HG03064 (cell line): Measurements from ENCODE around the gene ZNF423.

Source experiments
- ATAC-seq: cut with Tn5 transposase; IDR thresholded peaks from one replicate; pipeline ENCODE4 v1.9.1; 2021; ENCODE audit warnings: low read depth; ENCODE audit not compliant: unreplicated experiment

Gene ZNF423

DNA sequence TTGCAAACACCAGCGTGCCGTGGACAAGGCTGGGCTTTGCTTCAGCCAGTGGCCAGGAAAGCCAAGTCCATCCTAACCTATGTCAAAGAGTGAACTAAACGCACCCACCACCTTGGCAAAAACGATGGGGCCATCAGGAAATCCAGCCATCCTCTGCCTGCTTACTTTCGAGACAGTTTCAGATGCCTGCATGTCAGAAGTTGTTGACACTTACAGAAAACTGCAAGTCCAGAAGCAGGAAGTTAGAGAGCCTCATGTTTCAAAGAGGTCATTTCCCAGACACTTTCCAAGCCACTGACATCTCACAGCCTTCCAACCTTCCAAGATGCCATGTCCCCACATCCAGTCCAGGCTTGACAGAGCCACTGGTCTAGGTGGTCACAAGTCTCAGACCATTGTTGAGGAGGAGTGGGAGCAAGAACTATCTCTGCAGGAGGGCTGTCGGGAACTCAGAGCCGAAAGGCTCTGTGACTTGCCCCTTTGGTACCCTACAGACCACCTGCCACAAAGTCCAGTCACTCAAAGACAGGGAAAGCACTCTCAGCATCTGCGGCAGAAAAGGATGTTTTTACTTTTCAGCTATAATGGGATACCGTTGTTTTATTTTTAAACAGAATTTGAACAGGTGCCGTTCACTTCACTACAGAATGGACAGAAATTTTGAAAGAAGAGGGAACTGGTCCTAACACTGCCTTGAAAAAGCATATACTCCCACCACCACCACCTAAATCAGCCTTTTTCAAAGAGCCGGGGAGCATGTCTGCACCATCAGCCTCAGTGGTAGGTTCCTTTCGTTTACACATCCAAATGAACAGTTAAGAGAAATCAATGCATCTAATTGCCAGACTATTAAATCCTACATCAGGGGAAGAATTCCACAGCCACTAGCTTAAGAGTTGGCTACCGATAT lies 5.1 kb downstream of the ZNF423 start:
- ATAC-seq: no peak

DNA sequence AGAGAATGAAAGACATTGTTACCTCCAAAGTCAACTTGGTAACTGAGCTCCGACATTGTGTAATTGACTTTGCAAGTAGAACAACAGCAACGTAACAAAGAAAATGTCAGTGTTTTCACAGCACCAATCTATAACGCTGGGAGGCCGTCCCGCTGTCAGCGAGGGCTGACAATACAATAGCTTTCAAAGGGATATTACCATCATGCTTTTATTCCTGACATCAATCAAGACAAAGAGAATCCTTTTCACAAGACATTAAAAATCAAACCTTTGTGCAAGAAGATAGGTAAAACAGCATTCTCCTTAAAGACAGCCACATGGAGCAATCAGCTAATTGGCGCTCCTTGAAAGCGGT lies 6.2 kb downstream of the ZNF423 start:
- ATAC-seq: no peak

DNA sequence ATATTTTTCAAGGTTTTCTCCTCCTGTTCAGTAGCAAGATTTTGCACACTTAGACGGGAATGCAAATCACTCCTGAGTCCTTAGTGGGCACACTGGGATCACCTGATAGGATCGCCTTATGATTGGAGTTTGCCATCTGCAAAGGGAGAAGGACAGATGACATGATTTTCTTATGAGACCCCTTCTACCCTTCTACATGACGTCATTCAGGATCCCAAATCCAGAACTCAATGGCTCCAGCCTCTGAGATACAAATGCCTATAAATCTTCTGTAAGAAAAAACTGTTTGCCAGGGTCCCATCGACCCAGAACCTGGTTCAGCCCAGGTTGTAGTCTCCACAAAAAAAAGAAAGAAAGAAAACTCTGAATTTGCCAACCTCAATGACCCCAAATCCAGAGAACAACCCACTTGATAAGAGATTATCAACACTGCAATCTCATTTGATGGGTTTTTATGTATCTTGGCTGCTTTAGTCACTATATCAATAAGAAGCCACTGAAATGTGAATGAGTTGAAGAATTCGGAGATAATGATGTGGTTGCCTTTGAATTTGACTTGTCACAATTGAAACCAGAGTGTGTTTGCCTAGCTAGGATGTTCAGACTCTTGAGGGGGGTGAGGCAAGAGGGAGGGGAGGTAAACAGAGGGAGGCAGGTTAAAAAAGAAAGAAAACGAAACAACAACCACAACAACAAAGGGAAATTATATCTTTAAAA lies 6.7 kb downstream of the ZNF423 start:
- no peak for ATAC-seq

DNA sequence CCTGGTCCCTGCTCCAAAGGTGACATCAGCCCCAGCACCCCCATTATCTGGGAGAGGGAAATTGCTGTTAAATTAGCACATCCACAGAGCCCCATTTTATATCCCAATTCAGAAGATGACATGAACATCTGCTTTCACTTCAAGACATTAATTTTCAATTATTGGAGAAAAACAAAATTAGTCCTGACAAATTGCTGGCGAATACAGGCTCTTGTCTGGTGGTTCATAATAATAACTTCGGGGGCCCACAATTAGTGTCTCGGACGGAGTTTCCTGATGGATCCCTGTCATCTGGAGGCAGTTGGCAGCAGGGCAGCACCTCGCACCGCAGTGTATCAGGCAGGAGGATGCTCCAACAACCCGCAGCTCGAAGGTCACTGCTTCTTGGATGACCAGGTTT lies 7.4 kb downstream of the ZNF423 start:
- no peak for ATAC-seq

DNA sequence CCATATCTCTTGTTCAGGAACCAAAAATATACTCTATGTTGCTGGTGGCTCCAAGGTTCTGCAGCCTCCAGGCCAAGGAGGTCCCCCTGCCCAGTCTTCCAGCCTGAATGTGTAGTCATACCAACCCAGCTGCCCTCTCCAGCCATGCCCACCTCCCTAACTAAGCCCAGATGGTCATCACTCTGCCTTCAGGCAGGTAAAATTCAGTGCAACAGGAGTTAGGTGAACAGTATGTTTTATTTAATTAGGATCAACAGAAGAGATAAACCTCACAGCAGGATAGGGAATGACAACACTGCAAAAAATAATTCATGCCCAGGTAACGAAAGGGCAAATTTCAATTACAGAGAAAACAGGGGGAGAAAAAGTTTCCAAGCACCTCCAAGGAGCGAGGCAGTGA lies 9.1 kb downstream of the ZNF423 start:
- ATAC-seq: no peak

DNA sequence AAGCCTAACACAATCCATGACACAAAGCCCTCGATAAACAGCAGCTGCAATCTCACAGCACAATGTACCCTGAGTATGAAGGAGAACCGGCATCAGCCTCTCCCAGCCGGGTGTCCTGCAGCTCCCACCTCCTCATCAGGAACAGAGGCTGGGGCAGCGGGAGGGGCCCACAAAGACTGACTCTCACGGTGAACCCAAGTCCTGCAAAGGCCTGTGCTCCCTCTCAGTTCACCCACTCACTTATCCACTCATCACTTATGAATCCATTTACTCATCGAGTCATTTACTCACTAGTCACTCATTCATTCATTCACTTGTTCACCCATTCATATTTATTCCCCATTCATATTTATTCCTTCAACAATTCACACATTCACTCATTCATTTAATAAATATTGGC lies 11.6 kb downstream of the ZNF423 start:
- no peak for ATAC-seq

DNA sequence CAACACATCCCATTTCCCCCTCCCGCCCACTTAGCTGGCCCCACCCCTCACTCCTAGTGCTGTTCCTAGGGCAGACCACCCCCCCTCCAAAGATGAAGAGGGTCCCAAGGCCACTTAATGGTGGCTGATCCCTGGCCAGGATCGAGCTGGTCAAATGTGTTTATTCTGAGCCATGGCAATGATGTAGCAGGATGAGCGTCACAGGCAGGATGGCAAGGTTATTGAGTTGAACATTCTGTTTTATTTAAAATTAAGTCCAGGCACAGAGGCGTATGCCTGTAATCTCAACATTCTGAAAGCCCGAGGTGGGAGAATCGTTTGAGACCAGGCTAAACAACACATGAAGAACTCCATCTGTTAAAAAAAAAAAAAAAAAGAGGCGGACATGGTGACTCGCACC lies 12.2 kb downstream of the ZNF423 start:
- no peak for ATAC-seq

DNA sequence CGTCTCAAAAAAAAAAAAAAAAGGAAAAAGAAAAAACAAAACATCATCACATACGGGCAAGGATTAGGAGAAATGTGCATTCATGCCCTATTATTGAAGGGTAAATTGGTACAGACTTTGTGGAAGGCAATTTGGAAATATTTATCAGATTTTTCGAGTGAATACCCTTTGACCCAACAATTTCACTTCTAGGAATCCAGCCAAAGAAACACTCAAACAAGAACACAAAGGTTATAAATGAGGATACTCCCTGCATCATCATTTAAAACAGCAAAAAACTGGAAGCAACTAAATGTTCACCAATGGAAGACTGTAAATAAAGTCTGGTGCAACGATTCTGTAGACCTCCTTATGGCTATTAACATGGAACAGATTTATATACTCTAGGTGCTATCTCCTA lies 12.9 kb downstream of the ZNF423 start:
- no peak for ATAC-seq

DNA sequence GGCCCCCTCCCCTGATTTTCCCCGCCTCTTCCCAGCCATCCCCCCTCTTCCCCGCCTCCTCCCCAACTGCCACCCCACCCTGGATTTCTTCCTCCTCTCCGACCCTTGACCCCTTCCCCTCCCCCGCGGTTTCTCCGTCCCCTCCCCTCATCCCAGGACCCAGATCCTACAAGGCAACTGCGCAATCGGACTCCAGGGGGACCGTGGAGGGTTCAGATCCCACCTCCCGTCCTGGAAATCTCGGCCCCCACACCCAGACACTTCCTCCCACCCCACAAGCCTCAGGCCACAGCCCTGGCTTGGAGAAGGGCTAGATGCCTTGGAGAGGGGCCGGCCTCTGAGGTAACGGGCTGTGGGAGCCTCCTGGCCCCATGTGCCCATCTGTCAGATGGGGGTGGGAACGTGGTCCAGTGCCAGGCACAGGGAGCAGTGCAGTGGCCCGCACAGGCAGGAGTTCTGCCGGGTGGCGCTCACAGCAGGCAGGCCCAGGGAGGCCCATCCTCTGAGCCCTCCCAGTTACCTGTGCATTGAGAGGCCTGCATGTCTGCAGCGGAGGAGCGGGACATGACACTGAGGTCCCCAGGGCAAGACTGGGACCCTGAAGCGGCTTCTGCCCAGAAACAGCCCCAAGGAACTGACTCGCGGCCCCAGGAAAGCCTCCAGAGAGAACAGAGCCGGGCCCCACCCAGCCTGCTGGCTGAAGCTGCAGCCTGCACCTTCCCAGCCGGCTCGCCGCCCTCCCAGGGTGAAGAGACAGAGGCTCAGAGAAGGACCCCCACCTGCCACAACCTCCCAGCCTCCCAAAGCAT lies 16.7 kb downstream of the ZNF423 start:
- ATAC-seq: no peak

DNA sequence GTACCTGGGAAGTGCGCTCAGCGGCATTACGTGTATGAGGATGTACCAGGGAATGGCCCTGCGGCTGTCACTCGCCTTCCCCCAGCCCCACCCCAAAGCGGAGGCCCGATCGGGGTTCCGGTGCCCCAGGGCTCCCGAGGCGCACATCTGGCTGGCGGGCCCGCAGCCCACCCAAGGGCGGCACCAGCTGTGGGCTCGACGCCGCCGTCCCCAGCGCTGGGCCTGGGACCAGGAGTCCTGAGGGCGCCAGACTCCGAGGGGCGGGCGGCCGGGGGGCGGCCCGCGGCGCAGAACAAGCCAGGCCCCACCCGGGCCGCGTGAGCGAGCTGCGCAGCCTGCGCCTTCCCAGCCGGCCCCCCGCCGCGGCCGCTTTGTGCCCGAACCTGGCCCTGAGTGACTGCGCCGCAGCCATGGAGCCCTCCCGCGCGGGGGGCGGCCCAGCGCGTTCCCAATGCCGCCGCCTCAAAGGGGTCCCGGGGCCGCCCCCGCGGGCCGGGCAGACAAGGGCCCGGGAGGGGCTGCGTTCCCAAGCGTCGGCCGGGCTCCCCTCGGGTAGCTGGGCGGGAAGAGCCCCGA lies 17.4 kb downstream of the ZNF423 start:
- ATAC-seq: no peak

DNA sequence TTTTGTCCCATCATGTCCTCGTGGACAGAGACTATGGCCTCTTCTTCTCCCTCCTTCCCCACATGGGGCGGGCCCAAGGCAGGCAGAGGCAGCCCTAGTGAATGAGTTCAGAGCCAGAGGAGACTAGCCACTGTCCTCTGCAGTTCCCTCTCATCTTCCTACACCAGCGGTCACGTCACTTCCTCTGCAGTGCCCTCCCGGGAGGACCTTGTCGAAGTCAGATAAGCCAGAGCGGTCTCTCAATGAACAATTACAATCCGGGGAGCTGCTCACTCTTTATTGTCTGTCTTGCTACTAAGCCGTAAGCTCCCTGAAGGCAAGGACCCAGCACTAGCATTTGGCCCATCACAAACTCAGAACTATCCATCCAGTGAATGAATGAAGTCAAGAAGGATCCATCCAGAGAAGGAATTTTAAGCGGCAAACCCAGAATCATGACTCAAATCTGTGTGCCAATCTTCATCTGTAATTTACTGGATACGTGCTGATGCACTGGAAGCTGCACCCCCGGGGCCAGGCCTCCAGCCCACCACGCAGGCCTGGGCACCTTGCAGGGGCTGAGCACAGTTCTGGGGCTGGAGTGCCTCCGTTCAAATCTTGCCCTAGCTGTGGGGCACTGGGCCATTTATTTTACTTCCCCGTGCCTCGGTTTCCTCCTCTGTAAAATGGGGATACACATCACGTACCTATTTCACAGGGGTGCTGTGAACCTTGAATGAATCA lies 18.1 kb downstream of the ZNF423 start:
- no peak for ATAC-seq

DNA sequence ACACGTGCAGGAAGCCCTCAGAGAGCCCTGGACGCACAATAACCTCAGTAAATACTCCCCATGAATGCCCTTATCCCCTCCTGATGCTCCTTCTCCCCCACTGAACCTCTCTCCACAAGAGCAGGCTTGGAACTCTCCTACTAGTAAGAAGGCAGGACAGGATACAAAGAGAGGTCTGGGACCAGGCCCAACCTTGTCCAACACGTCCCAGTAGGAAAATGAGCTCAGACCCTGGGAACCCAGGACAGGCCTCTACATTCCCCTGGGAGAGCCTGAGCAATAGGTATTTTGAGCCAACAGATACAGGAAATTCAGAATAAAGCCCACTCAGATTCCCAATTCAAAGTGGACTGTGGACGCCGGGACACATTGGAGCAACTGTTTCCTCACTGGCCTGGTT lies 19.2 kb downstream of the ZNF423 start:
- ATAC-seq: no peak

DNA sequence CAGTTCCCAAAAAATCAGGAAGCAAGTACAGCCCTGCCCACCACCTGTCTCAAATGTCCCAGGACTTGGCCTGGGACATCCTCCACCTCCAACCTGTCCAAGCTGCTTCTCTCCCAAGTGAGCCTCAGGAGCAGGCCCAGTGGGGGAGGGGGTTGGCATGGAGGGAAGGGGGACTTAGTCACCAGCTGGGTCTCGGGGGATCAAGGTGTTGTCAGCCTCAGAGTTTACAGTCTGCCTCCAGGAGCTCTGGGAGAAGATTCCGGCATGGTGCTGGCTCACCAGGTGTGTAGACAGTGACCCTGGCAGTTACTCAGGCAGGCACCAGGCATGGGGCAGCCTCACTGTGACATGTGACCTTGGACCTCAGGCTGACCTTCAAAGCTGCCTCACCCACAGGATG lies 19.7 kb downstream of the ZNF423 start:
- no peak for ATAC-seq

DNA sequence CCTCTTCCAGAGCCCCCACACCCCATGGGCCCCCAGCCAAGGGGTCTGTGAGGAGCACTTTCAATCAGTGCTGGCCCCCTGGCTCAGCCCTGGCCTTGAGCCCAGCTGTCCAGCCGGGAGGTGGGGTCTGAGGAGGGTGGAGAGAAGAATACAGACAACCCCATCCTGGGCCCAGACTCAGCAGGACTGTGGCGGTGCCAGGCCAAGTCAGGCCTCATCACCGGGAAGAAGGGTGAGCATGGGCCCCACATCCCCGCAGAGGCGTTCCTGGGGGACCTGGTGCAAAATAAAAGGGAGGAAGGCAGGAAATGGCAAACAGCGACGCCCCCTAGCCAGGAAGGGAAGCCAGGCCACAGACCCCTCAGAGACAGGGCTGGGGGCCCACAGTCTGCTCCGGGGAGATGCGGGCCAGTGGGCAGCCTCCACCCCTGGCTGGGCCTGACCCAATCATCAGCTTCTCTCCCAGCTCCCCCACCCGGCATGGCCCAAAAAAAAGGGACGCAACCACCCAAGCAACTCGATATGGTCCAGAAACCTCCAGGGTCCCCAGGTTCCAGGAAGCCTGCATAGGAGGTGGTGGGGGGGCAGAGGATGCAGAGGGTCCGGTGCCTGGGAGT lies 20.6 kb downstream of the ZNF423 start:
- no peak for ATAC-seq

DNA sequence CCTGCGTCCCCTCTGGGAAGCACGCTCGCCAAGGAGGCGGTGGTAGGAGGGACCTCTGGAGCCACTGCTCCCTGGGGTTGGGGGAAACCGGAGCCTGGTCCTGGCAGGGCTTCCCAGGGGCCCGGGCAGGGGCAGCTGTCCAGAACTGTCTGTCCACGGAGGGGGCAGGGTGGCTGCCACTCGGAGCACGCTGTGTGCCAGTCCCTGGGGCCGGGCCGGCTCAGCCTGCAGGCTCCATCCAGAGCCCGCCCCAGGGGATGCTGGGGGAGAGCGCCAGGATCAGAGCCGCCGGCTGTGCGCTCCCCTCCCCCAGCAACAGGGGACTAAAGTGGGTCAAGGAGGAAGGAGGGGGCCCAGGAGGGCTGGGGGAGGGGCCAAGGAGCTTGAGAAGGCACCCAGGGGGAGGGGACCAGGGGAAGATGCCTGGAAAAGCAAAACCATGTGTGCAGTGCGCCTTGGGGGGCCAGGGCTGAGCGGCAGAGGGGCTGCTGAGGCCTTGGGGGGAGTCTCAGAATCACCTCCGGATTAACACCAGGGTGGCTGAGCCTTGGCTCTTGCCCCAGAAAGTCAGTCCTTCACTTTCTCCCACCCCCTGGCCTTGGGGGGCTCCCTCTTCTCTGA lies 21.3 kb downstream of the ZNF423 start:
- ATAC-seq: no peak

DNA sequence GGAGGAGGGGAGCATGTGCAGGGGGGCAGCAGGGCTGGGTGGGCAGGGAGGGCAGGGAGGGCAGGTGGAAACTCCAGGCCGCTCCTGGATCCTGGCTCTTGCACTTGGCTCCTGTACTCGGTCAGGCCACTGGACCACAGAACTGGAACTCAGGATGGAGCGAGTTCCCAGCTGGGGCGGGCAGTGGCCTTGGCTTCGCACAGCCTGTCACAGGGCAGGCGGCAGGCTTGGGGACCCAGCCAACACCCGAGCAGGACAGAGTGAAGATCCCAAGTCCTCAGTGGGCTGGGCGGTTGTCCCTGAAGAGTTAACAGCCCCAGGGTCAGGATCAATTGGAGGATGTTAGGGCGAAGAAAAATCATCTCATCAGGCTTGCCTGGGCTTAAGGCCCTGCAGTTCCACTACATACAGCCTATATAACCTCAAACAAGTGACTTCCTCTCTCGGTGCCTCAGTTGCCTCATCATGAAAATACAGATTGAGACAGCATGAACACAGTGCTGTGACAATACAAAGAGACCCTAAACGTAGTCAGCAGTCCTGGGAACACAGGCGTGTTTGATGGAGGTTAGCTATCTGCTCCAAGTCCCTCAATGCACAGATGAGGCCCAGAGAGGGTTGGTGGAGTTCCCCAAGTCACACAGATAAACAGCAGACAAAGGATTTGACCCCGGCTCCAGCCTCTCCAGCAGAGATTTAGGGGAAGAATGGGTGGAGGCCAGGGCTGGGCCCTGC lies 21.9 kb downstream of the ZNF423 start:
- ATAC-seq: no peak

DNA sequence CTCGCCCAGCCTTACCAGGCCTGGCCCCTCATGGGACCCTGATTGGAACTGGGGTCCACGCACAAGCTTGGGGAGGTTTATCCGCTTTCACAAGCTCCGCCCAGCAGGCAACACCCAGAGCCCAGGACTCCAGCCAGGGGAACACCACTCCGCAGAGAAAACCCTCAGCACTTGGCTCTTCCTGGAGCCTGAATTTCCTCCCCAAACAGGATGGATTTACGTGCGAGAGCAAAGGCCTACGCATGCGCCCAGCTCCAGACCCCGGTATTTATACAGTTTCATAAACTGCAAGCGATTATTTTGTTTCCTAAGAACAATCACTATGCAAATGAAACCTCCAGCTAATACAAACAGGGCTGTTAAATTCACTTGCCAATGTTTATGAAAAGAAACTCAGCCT lies 22.8 kb downstream of the ZNF423 start:
- no peak for ATAC-seq

DNA sequence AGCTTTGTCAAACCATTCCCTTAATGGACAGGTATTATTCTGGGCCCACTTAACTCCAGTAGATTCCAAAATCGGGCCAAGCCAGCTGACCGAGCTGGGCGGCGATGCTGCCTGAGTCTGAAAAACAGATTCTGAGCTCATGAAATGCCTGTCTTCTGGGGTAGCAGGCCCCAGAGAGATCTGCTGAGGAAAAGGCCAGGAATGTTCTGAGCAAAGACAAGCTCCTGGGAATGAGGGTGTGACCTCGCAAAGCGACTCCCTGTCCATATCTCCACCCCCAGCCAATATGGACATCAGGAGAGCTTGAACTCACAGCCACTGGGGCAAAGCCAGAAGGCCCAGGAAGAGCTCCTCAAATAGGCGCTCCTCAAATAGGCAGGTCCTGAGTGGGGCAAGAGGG lies 23.7 kb downstream of the ZNF423 start:
- no peak for ATAC-seq

DNA sequence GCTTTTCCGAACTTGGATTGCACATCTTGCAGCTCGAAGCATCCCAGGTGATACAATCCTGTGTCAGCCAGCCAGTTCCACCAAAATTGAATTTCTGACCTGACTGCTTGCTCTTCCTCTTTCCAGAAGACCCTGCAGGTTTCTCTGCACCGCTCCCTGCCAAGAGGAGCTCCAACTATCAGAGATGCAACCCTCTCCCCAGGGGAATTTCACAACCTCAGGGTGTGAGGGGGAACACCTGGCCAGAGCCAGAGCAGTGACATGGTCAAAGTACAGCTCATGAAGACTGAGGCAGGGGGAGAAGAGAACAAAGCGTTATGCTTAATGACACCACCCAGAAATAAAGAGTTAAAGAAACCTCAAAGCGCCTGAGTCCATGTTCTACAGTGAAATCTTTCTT lies 25.0 kb downstream of the ZNF423 start:
- no peak for ATAC-seq
